ENCODE results near the gene NEK1. TPM values are rescaled to one million over a fixed set of nuclear protein-coding genes. Genes with fewer than 3 reads are reported as not detected.

Gene NEK1
- total and polyA plus RNA-seq, 2 of the 13 experiments (the other 11 are each of a cell fraction or from before 2014, with no cell fraction given), result 2.9 to 5.4 TPM

DNA sequence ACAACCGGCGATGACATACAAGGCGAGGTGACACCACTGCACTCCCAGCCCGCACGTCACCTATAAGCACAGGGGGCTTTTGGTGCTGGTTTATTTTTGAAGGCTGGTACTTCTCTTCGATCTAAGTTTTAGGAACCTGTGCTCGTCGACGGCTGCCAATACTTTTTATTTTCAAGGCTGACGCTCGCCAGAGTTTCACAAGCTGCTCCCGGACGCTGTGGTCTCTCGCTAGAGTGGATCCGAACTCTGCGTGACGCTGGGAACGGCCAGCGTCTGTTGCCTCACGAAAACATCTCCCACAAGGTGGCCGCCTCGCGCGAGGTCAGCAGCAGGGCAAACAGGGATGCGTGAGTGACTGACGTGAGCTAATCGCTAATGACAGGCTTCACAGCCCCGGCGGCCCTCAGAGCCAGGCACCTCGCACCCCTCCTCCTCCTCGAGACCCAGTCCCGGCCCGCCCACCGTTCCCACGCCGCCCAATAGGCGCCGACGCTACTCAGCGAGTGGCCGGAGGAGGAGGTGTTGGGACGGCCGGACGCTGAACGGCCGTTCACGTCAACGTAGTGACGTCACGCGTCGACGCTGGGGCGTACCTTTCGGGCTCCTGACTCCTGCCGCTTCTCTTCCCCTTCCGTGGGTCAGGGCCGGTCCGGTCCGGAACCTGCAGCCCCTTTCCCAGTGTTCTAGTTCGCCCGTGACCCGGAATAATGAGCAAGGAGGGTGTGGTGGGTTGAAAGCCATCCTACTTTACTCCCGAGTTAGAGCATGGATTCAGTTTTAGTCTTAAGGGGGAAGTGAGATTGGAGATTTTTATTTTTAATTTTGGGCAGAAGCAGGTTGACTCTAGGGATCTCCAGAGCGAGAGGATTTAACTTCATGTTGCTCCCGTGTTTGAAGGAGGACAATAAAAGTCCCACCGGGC lies 7.8 kb upstream of the NEK1 start, which contains the start of gene CLCN3 (continued):
- TF ChIP-seq, protein P1, sequence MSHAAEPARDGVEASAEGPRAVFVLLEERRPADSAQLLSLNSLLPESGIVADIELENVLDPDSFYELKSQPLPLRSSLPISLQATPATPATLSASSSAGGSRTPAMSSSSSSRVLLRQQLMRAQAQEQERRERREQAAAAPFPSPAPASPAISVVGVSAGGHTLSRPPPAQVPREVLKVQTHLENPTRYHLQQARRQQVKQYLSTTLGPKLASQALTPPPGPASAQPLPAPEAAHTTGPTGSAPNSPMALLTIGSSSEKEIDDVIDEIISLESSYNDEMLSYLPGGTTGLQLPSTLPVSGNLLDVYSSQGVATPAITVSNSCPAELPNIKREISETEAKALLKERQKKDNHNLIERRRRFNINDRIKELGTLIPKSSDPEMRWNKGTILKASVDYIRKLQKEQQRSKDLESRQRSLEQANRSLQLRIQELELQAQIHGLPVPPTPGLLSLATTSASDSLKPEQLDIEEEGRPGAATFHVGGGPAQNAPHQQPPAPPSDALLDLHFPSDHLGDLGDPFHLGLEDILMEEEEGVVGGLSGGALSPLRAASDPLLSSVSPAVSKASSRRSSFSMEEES (CRISPR knock-in tag; IDR thresholded peaks at IDR 0.05), result peak; percentile 57; the same call in 1 of the 2 replicates
- TF ChIP-seq TSC22D2 (CRISPR knock-in tag; IDR thresholded peaks at IDR 0.05; ENCODE audit: borderline replicate concordance) (no peak), HNF4A (CRISPR knock-in tag; IDR thresholded peaks at IDR 0.05) (no peak; the same call in 1 of the 2 replicates), ZNF235 (CRISPR knock-in tag; IDR thresholded peaks at IDR 0.05; ENCODE audit: borderline replicate concordance) (peak; percentile 76; the same call in 1 of the 2 replicates), ZFP36L2 (CRISPR knock-in tag; IDR thresholded peaks at IDR 0.05) (no peak), ZNF138 (CRISPR knock-in tag; IDR thresholded peaks at IDR 0.05; ENCODE audit: low read depth) (no peak; the same call in 1 of the 2 replicates), MXI1 (IDR thresholded peaks at IDR 0.05; ENCODE audit: borderline replicate concordance, low read depth, low read length) (peak; percentile 67; the same call in 1 of the 3 replicates), ZNF460 (CRISPR knock-in tag; IDR thresholded peaks at IDR 0.05; ENCODE audit: borderline replicate concordance) (no peak), ZNF382 (CRISPR knock-in tag; IDR thresholded peaks at IDR 0.05; ENCODE audit: borderline replicate concordance) (no peak), GZF1 (CRISPR knock-in tag; IDR thresholded peaks at IDR 0.05) (peak; percentile 54; the same call in 1 of the 2 replicates), SP2 (CRISPR knock-in tag; IDR thresholded peaks at IDR 0.05) (peak; percentile 86), ZNF674 (CRISPR knock-in tag; IDR thresholded peaks at IDR 0.05; ENCODE audit: low read depth) (0 out of 2 replicates have a peak, but pooled peaks have one; percentile 72), ATRX (CRISPR knock-in tag; IDR thresholded peaks at IDR 0.05; ENCODE audit: borderline replicate concordance) (no peak), MXD4 (CRISPR knock-in tag; IDR thresholded peaks at IDR 0.05) (no peak; the same call in 1 of the 2 replicates), SRSF4 (IDR thresholded peaks at IDR 0.05; ENCODE audit: low read depth, low read length, poor library complexity, severe bottlenecking) (no peak)
- TF ChIP-seq, protein P2, sequence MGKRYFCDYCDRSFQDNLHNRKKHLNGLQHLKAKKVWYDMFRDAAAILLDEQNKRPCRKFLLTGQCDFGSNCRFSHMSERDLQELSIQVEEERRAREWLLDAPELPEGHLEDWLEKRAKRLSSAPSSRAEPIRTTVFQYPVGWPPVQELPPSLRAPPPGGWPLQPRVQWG (CRISPR knock-in tag; IDR thresholded peaks at IDR 0.05; ENCODE audit: borderline replicate concordance, low read depth), result no peak
- TF ChIP-seq, protein P3, sequence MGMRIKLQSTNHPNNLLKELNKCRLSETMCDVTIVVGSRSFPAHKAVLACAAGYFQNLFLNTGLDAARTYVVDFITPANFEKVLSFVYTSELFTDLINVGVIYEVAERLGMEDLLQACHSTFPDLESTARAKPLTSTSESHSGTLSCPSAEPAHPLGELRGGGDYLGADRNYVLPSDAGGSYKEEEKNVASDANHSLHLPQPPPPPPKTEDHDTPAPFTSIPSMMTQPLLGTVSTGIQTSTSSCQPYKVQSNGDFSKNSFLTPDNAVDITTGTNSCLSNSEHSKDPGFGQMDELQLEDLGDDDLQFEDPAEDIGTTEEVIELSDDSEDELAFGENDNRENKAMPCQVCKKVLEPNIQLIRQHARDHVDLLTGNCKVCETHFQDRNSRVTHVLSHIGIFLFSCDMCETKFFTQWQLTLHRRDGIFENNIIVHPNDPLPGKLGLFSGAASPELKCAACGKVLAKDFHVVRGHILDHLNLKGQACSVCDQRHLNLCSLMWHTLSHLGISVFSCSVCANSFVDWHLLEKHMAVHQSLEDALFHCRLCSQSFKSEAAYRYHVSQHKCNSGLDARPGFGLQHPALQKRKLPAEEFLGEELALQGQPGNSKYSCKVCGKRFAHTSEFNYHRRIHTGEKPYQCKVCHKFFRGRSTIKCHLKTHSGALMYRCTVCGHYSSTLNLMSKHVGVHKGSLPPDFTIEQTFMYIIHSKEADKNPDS (CRISPR knock-in tag; IDR thresholded peaks at IDR 0.05), result 0 out of 2 replicates have a peak, but pooled peaks have one; percentile 25
- TF ChIP-seq, protein P4, sequence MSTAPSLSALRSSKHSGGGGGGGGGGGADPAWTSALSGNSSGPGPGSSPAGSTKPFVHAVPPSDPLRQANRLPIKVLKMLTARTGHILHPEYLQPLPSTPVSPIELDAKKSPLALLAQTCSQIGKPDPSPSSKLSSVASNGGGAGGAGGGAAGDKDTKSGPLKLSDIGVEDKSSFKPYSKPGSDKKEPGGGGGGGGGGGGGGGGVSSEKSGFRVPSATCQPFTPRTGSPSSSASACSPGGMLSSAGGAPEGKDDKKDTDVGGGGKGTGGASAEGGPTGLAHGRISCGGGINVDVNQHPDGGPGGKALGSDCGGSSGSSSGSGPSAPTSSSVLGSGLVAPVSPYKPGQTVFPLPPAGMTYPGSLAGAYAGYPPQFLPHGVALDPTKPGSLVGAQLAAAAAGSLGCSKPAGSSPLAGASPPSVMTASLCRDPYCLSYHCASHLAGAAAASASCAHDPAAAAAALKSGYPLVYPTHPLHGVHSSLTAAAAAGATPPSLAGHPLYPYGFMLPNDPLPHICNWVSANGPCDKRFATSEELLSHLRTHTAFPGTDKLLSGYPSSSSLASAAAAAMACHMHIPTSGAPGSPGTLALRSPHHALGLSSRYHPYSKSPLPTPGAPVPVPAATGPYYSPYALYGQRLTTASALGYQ (CRISPR knock-in tag; IDR thresholded peaks at IDR 0.05), result no peak

Data from HepG2 (cell line).